ENCODE results near the gene MRPL57. TPM values are rescaled to one million over a fixed set of nuclear protein-coding genes. Genes with fewer than 3 reads are reported as not detected.

MRPL57 gene
- total and polyA plus RNA-seq, 2 of the 8 experiments (the other 6 are each of a cell fraction or from before 2014, with no cell fraction given), result 29.9 to 34.1 TPM

- no peaks in the 10 kb centered on the region for H3K9me3 ChIP-seq (ENCODE audit: insufficient read depth in 2 of 2, low read depth in 1 of 2, low read length in 1 of 2)
- whole genome bisulfite sequencing, 2 experiments (ENCODE audit: extremely low coverage in 1 of 2, insufficient coverage in 1 of 2, insufficient read length in 1 of 2, insufficient replicate concordance in 2 of 2, low coverage in 1 of 2, low lambda C conversion rate in 2 of 2, missing lambda C conversion rate in 1 of 2), result 77% methylated on average over 1 of the region's 1 CpG; no CpG with 5 or more reads in 1 of the 2 experiments
- H3K79me1 ChIP-seq (ENCODE audit: low read depth, low read length), result no peaks in the 10 kb centered on the region
- no peak overlapping the region for H4K5ac ChIP-seq (ENCODE audit: insufficient read length, low read depth, low read length)
- no peak overlapping the region for H2BK20ac ChIP-seq (ENCODE audit: low read length)
- no peak overlapping the region for H2AFZ ChIP-seq (ENCODE audit: low read length)
- H3K4me1 ChIP-seq (replicated peaks in 1 of 4; ENCODE audit: control insufficient read depth in 3 of 4, insufficient read depth in 4 of 4, low read length in 3 of 4), result peaks cover 0 to 2% (median 0%) of the 10 kb centered on the region in 4 experiments; a peak in 4 of 7 replicates
- POLR2A ChIA-PET (ENCODE audit: partially characterized antibody), result interaction anchor here (0.6 to 2.7 kb wide), 8 partner anchors 15 to 224 kb away, joined by 3 to 9 read pairs (median 3); partner anchors contain the start of genes MRPL57 and SKA3
- H2BK15ac ChIP-seq (ENCODE audit: low read length), result no peak overlapping the region
- no peak overlapping the region for H3K27ac ChIP-seq (ENCODE audit: low read depth, low read length)
- H3K23me2 ChIP-seq (ENCODE audit: low read depth, low read length), result no peaks in the 10 kb centered on the region
- no peak overlapping the region for H4K91ac ChIP-seq (replicated peaks; ENCODE audit: insufficient read length, low read length)
- no peaks in the 10 kb centered on the region for H3K27me3 ChIP-seq (replicated peaks in 1 of 4; ENCODE audit: control insufficient read depth in 3 of 4, extremely low read depth in 1 of 4, insufficient read depth in 3 of 4, low read length in 3 of 4)
- H3K4me2 ChIP-seq (ENCODE audit: insufficient read depth in 1 of 2, low read depth in 2 of 2, low read length in 2 of 2), result no peak overlapping the region
- no peak overlapping the region for H2BK120ac ChIP-seq (replicated peaks; ENCODE audit: low read depth, low read length)
- no peak for DNase-seq (ENCODE audit: low read depth in 1 of 2, low spot score in 2 of 2)
- H3K9ac ChIP-seq (replicated peaks in 1 of 4; ENCODE audit: extremely low read depth in 1 of 4, low read depth in 3 of 4, low read length in 3 of 4), result no peak overlapping the region
- H3K14ac ChIP-seq (ENCODE audit: insufficient read length), result no peak overlapping the region
- H2BK5ac ChIP-seq (ENCODE audit: low read depth, low read length), result no peak overlapping the region
- no peak overlapping the region for H3K4ac ChIP-seq (replicated peaks; ENCODE audit: insufficient read length, low read depth, low read length)
- peaks cover 1% of the 10 kb centered on the region in 2 experiments for H4K20me1 ChIP-seq (replicated peaks in 1 of 2; ENCODE audit: control insufficient read depth in 1 of 2, insufficient read depth in 2 of 2, low read length in 2 of 2)
- no peak overlapping the region for H3K56ac ChIP-seq (replicated peaks; ENCODE audit: insufficient read length, low read depth, low read length)
- H3K23ac ChIP-seq (ENCODE audit: insufficient read length), result no peak overlapping the region
- CTCF ChIA-PET (ENCODE audit: partially characterized antibody), result interaction anchor here (0.7 to 0.9 kb wide), 3 partner anchors 39 to 615 kb away, joined by 3 to 5 read pairs (median 3); no protein-coding TSS in a partner anchor
- no peak overlapping the region for H4K8ac ChIP-seq (ENCODE audit: extremely low read depth, insufficient read depth, low read length)
- H3K79me2 ChIP-seq (ENCODE audit: control insufficient read depth in 1 of 2, insufficient read depth in 2 of 2, low read length in 2 of 2), result peaks cover 0 to 8% of the 10 kb centered on the region in 2 experiments; a peak in 2 of 4 replicates
- no peak overlapping the region for H3K18ac ChIP-seq (ENCODE audit: extremely low read depth, low read length)
- no peak overlapping the region for H2AK5ac ChIP-seq (ENCODE audit: low read depth, low read length)
- no peak for FAIRE-seq
- peaks cover 5 to 46% (median 24%) of the 10 kb centered on the region in 4 experiments; a peak in 7 of 8 replicates for H3K36me3 ChIP-seq (ENCODE audit: control insufficient read depth in 2 of 4, insufficient read depth in 4 of 4, low read length in 3 of 4)
- no peak overlapping the region for H3K4me3 ChIP-seq (ENCODE audit: extremely low read depth in 1 of 4, insufficient read depth in 2 of 4, low read depth in 3 of 4, low read length in 4 of 4)
- H2BK12ac ChIP-seq (ENCODE audit: low read depth, low read length), result no peak overlapping the region
- TF ChIP-seq SIX5 (IDR thresholded peaks at IDR 0.05; ENCODE audit: low read depth, low read length) (no peak), FOSL1 (IDR thresholded peaks at IDR 0.05; ENCODE audit: insufficient read depth, low read depth, low read length) (no peak), GABPA (IDR thresholded peaks at IDR 0.05; ENCODE audit: borderline replicate concordance, insufficient read depth, low read length) (no peak), ATF3 (IDR thresholded peaks at IDR 0.05; ENCODE audit: insufficient read depth, low read depth, low read length) (no peak), KDM1A (IDR thresholded peaks at IDR 0.05; ENCODE audit: borderline replicate concordance, low read length) (no peak), CHD1 (IDR thresholded peaks at IDR 0.05; ENCODE audit: low read depth, low read length) (no peak), TCF12 (IDR thresholded peaks at IDR 0.05; ENCODE audit: low read depth, low read length) (no peak), SRF (IDR thresholded peaks at IDR 0.05; ENCODE audit: low read depth, low read length) (no peak), CTBP2 (IDR thresholded peaks at IDR 0.05; ENCODE audit: borderline replicate concordance, insufficient read depth, insufficient read length, low read length) (no peak), CBX8 (IDR thresholded peaks at IDR 0.05; ENCODE audit: borderline replicate concordance, low read depth, low read length) (no peak), POLR2A (IDR thresholded peaks at IDR 0.05; ENCODE audit: control extremely low read depth in 1 of 2, low read depth in 2 of 2, low read length in 2 of 2) (no peak), TAF1 (IDR thresholded peaks at IDR 0.05; ENCODE audit: low read depth, low read length) (no peak), POLR2AphosphoS5 (IDR thresholded peaks at IDR 0.05; ENCODE audit: low read depth, low read length) (no peak), HDAC2 (IDR thresholded peaks at IDR 0.05; ENCODE audit: borderline replicate concordance in 1 of 2, low read depth in 2 of 2, low read length in 2 of 2) (no peak)
Observed at GRCh38 chr13:21150013-21150412, 26.4 kb upstream of the MRPL57 start.

Data from H1 (cell line).